ENCODE results near the gene BOC. TPM values are rescaled to one million over a fixed set of nuclear protein-coding genes. Genes with fewer than 3 reads are reported as not detected.

Gene BOC
- total and polyA plus RNA-seq, 10 of the 15 experiments (the other 5 are each of a cell fraction or from before 2014, with no cell fraction given) = 0.18 TPM; not detected in 9

DNA sequence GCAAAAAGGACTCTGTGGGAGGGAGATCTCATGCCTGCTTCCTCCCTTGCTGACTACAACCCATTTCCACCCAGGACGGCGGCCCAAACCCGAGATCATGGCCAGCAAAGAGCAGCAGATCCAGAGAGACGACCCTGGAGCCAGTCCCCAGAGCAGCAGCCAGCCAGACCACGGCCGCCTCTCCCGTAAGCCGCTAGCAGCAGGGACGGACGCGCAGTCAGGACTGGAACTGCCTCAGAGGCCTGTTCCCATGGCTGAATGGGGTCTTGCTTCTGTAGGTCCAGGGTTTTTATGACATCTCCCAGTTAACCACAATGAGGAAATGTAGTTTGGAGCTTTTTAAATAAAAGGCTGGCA lies 67.2 kb downstream of the BOC start:
- Histone ChIP-seq H3K9ac (ENCODE audit: control insufficient read depth, insufficient read depth, low read length) (no peak overlapping the region; the same call in 1 of the 2 replicates), H4K20me1 (ENCODE audit: control insufficient read depth, insufficient read depth) (no peaks in the 10 kb centered on the region), H3K4me3 (no peak overlapping the region), H3K27ac (ENCODE audit: control insufficient read depth, insufficient read depth) (no peak overlapping the region), H3K36me3 (ENCODE audit: control insufficient read depth in 2 of 2, insufficient read depth in 2 of 2, low read length in 1 of 2) (no peaks in the 10 kb centered on the region), H3K4me2 (ENCODE audit: control insufficient read depth, insufficient read depth) (peak overlapping the region; percentile 50), H3K4me1 (ENCODE audit: control insufficient read depth, insufficient read depth, low read length) (peaks cover 32% of the 10 kb centered on the region), H3K9me3 (replicated peaks; ENCODE audit: control insufficient read depth, insufficient read depth, low read length) (no peaks in the 10 kb centered on the region), H3K79me2 (ENCODE audit: control insufficient read depth, insufficient read depth, low read length) (no peaks in the 10 kb centered on the region), H3K27me3 (replicated peaks in 1 of 2; ENCODE audit: control insufficient read depth in 2 of 2, insufficient read depth in 2 of 2, low read length in 1 of 2) (no peaks in the 10 kb centered on the region), H2AFZ (ENCODE audit: control insufficient read depth, low read depth, low read length) (peak overlapping the region; percentile 31; the same call in 1 of the 2 replicates)
- no peak for ATAC-seq
- SMC1A ChIA-PET (ENCODE audit: uncharacterized antibody, unreplicated experiment) = interaction anchor here (0.6 to 3.3 kb wide), 5 partner anchors 10 to 243 kb away, joined by 3 to 19 read pairs (median 4); no protein-coding TSS in a partner anchor
- CTCF ChIA-PET = interaction anchor here (1.0 to 4.8 kb wide), 4 partner anchors 11 to 243 kb away, joined by 3 to 34 read pairs (median 4); no protein-coding TSS in a partner anchor
- no TSS peak for BruUV-seq (replicated peaks)
- POLR2A ChIA-PET = no interaction called here
- 62% methylated on average over 11 of the region's 11 CpGs for WGBS (ENCODE audit: insufficient coverage, insufficient replicate concordance, low lambda C conversion rate, missing lambda C conversion rate)
- RAD21 ChIA-PET (ENCODE audit: unreplicated experiment) = interaction anchor here (1.0 to 1.4 kb wide), 2 partner anchors 8 to 10 kb away, joined by 3 to 4 read pairs; no protein-coding TSS in a partner anchor
- intact Hi-C loops (cut with micrococcal nuclease; ENCODE audit: unreplicated experiment) = no loop called here
- in situ Hi-C loops (cut with MboI) = no loop called here
- FAIRE-seq = no peak
- DNase-seq (ENCODE audit: low read depth, low spot score) = no peak
- TF ChIP-seq IKZF1 (conservative IDR thresholded peaks at IDR 0.05) (no peak), NRF1 (conservative IDR thresholded peaks at IDR 0.05; ENCODE audit: low read depth, low read length) (no peak), PAX5 (IDR thresholded peaks at IDR 0.05; ENCODE audit: borderline replicate concordance, low read depth, low read length) (no peak), CHD2 (IDR thresholded peaks at IDR 0.05; ENCODE audit: borderline replicate concordance, low read depth, low read length) (no peak), MYC (IDR thresholded peaks at IDR 0.05; ENCODE audit: insufficient read depth, insufficient read length, insufficient replicate concordance, low read length, severe bottlenecking) (no peak), NR2F1 (conservative IDR thresholded peaks at IDR 0.05) (no peak), ZNF592 (IDR thresholded peaks at IDR 0.05) (no peak), IRF4 (IDR thresholded peaks at IDR 0.05; ENCODE audit: low read depth, low read length) (no peak), ZZZ3 (IDR thresholded peaks at IDR 0.05; ENCODE audit: control insufficient read depth, insufficient read length, low read depth) (no peak), HDGF (IDR thresholded peaks at IDR 0.05) (no peak), CTCF (IDR thresholded peaks at IDR 0.05 in 2 of 3, conservative IDR thresholded peaks at IDR 0.05 in 1 of 3; ENCODE audit: control insufficient read depth in 2 of 3, extremely low read depth in 1 of 3, insufficient read depth in 1 of 3, low read depth in 3 of 3, low read length in 3 of 3) (no peak), POU2F2 (IDR thresholded peaks at IDR 0.05; ENCODE audit: borderline replicate concordance, low read depth, low read length) (no peak), NFYB (IDR thresholded peaks at IDR 0.05; ENCODE audit: insufficient read depth, low read depth, low read length) (no peak), TCF3 (IDR thresholded peaks at IDR 0.05; ENCODE audit: borderline replicate concordance, insufficient read depth, low read depth, low read length) (no peak), ZBTB11 (CRISPR knock-in tag; IDR thresholded peaks at IDR 0.05) (no peak)

All from GM12878 (cell line).